DMS153 (cell line): Measurements from ENCODE around the gene P2RY2.
"Not testable (repeated sequence)": the region's sequence is repeated elsewhere in the genome, so short reads cannot be mapped to it uniquely, and the experiment has no call there.

ENCODE experiments used
- DNase-seq: peaks from one replicate; lab custom pipeline; 2025; lab: John Stamatoyannopoulos, UW

Gene P2RY2

GRCh38 chr11:73227571-73228211, 9.6 kb downstream of the P2RY2 start:
- peak; percentile 84 for DNase-seq

DNA sequence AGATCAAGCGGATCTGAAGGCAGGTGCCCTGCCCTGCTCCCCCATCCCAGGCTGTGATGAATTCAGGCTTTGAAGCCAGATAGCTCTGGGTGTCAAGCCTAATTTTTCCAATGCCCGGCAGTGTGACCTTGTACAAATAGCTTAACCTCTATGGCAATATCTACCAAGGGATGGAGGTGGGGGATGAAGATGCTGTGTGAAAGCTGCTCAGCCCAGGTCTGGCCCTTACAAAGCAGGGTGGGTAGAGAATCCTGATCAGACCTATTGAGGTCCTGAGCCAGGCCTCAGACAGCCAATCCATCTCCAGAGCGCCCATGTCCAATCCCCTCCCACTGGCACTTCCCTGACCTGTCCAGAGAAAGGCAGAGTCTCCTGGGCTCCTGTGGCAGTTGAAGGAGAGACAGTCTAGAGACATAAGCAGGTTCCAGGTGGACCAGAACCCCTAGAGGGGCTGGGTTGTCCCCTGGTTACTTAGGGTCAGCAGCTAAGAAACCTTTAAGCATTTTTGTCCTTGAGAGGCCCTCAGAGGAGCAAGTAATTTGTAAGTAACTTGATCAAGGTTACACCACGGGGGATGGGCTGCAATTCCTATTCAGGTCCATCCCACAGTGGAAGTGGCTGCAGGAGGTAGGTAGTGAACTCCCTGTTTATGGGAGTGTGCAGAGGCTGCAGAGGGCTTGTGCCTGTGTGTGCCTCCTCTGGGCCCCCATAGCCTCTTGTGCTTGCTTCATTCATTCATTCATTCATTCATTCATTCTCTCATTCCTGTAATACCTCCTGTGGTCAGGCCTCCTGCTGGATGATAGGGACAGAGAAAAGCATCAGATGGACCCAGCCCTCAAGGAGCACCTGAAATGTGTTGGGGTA, 10.4 kb downstream of the P2RY2 start:
- no peak for DNase-seq

- no peak for DNase-seq
These were observed 11.3 kb downstream of the P2RY2 start for GRCh38 chr11:73229321-73229895.

DNA sequence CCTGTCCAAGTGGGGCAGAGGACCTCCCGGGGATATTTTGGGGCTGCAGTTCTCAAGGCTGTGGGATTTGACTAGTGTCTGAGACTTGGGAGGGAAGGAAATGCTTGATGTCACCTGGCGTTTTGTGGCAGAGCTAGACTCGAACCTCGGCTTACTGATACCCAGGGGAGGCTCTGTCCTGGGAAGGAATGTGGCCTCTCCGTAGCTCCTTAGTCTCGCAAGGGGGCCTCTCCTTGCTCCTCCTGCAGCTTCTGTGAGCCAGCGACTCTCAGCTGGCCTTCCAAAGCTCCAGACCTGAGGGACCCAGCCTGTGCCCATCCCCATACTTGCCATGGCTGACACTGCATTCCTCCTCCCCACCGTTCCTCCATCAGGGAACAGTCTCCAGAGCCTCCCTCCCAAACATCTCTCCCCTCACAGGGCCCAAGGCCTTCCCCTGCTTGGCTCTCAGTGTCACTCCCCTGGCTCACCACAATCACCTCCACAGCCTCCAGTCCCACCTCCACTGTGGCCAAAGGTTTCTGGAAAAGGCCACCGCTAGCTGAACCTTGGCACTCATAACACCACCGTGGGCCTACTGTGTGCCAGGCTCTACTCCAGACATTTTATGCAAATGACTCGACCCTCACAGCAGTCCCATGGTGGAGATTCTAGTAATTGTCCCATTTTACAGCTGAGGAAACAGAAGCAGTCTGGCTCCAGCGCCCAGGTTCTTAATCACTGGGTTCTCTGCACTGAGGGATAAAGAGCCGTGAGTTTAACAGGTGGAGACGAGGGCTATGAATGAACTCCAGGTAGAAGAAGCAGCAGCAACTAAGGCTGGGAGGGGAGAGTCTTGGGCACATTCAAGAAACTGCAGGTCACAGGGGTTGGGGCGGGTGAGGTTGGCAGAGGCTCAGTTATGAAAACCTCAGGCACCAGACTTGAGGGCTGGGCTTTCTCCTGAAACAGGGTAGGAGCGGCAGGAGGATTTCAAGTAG, 12.1 kb downstream of the P2RY2 start:
- no peak for DNase-seq

GRCh38 chr11:73230931-73231330, 12.8 kb downstream of the P2RY2 start:
- no peak for DNase-seq

- not testable (repeated sequence) for DNase-seq
These were observed 14.4 kb downstream of the P2RY2 start for GRCh38 chr11:73232487-73232886.

DNA sequence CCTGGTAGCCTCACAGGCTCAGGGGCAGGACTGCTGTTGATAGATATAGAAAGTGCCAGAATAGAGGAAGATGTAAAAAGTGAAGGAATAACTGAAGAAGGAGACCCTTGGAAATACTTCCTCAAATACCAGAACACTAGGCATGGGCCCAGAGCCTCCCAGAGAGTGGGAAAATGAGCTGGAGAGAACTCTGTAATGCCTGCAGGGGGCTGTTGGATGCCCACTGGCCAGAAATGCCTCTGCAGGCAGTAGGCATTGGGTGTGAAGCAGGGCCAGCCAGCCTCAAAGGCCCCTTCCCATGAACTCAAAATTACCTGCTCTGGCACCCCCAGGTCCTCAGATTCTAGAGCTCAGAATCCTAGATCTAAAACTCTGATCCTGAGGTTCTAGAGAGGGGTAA, 15.1 kb downstream of the P2RY2 start:
- no peak for DNase-seq

DNA sequence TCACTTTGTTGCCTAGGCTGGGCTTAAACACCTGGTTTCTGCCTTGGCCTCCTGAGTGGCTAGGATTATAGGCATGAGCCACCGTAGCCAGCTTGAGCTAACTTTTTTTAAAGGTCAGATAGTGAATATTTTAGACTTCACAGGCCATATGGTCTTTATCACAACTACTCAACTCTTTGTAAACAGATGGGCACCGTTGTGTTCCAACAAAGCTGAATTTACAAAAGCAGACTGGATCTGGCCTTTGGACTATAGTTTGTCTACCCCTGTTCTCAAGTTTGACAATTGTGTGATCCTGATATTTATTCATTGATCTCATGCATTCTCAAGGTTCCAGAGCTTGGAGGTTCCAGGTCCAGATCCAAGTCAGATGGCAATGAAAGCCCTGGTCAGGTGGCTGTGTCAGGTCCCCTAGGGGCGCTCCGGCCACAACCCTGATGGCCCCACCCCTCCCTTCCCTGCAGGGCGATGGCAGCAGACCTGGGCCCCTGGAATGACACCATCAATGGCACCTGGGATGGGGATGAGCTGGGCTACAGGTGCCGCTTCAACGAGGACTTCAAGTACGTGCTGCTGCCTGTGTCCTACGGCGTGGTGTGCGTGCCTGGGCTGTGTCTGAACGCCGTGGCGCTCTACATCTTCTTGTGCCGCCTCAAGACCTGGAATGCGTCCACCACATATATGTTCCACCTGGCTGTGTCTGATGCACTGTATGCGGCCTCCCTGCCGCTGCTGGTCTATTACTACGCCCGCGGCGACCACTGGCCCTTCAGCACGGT, 15.8 kb downstream of the P2RY2 start:
- no peak for DNase-seq

DNA sequence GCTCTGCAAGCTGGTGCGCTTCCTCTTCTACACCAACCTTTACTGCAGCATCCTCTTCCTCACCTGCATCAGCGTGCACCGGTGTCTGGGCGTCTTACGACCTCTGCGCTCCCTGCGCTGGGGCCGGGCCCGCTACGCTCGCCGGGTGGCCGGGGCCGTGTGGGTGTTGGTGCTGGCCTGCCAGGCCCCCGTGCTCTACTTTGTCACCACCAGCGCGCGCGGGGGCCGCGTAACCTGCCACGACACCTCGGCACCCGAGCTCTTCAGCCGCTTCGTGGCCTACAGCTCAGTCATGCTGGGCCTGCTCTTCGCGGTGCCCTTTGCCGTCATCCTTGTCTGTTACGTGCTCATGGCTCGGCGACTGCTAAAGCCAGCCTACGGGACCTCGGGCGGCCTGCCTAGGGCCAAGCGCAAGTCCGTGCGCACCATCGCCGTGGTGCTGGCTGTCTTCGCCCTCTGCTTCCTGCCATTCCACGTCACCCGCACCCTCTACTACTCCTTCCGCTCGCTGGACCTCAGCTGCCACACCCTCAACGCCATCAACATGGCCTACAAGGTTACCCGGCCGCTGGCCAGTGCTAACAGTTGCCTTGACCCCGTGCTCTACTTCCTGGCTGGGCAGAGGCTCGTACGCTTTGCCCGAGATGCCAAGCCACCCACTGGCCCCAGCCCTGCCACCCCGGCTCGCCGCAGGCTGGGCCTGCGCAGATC, 16.5 kb downstream of the P2RY2 start:
- DNase-seq, result no peak

- DNase-seq, result no peak
These were observed 17.2 kb downstream of the P2RY2 start for GRCh38 chr11:73235236-73235786.

GRCh38 chr11:73236205-73236765, 18.2 kb downstream of the P2RY2 start:
- no peak for DNase-seq

DNA sequence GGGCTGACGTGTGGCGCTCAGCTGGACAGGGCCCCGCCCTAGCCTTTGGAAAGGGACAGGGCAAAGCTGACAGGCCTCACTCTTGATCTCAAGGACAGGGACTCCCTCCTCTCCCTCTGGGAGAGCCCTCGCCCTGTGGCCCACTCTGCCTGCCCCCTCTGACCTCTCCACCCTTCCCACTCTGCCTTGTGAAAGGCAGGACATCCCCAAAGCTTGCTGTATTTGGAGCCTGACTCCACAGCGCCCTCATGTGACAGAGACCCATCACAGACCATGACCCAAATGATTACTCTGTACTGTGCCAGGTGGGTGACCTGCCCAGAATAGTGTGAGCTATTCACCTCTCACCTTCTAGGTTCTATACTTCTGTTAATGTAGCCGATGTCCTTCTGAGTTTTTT, 18.8 kb downstream of the P2RY2 start:
- no peak for DNase-seq

GRCh38 chr11:73237471-73238290, 19.6 kb downstream of the P2RY2 start:
- DNase-seq, result no peak

DNA sequence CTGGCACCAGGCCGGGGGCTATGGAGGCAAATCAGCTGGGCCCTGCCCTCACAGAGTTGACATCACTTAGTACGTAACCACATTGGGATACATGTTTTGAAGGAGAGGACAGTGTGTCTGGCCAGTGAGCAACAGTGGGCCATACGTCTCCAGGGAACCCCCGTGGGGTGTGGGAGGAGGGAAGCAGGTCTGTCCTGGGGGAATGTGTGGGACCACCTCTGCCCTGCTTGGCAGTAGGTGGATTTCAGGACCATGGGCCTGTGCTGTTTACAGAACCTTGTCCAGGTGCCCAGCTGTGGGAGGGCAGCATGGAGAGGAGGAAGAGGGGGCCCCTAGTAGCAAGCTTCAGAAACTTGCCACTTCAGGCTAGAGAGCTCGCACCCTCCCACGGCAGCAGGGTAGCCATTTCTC, 21.0 kb downstream of the P2RY2 start:
- DNase-seq, result no peak

GRCh38 chr11:73239571-73240189, 21.6 kb downstream of the P2RY2 start:
- no peak for DNase-seq

DNA sequence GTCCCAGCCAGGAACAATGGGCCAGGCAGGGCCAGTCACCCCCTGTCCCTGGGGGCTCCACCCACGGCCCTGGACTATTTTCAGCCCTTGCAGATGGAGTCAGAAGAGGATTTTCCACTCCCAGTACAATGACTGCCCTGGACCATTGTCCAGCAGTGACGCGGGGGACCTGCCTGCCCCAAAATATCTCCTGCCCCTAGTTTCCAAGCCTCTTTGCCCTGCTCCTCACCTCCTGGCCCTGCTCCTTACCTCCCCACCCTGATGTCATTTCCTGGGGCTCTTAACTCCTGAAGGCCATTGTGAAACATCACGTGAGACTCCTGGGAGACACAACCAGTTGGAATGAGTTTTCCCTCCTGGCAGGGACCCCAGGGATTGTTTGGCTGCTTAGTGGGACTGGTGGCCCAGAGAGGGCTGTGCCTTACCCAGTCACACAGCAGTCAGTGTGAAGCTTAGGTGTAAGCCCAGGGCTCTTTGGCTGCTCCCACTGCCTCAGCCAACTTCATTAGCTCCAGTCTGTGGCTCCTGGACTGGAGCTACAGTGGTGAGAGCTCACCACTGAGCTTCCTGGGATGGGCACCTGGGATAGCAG, 22.2 kb downstream of the P2RY2 start:
- no peak for DNase-seq

GRCh38 chr11:73241300-73241699, 23.2 kb downstream of the P2RY2 start:
- no peak for DNase-seq
